SK-N-SH (cell line): ENCODE data around the gene PCDHA9. TPM values are rescaled to one million over a fixed set of nuclear protein-coding genes. Genes with fewer than 3 reads are reported as not detected.
"Not testable (repeated sequence)": the region's sequence is repeated elsewhere in the genome, so short reads cannot be mapped to it uniquely, and the experiment has no call there.

Experiments
- CTCF ChIA-PET: fragments of 300-600, 350-600 bp; formaldehyde crosslinking; extraction: SDS; loops from one replicate; lab custom pipeline; 2021; lab: Yijun Ruan, JAX
- POLR2A ChIA-PET: fragments of 350-600 bp; sonication (Branson Sonifier 250); formaldehyde crosslinking; extraction: SDS; loops from one replicate; lab custom pipeline; 2020; ENCODE audit warnings: antibody characterized with exemption, inconsistent platforms; lab: Yijun Ruan, JAX
- DNase-seq: peaks from one replicate; pipeline ENCODE4 v3.0.0; 2012
- H2AFZ ChIP-seq: fragments of 200-600 bp; sonication (generic); 2 replicates; pipeline ENCODE4 v1.8.1; 2016; ENCODE audit warnings: antibody characterized with exemption, mild to moderate bottlenecking, low read depth
- H3F3A ChIP-seq: fragments of 200-600 bp; sonication (generic); replicated peaks from 2 replicates; pipeline ENCODE3; 2016; ENCODE audit warnings: antibody characterized with exemption, mild to moderate bottlenecking; ENCODE audit not compliant: insufficient read depth
- H3K27ac ChIP-seq, 2 experiments: fragments of 200-500 bp in 1 of 2; fragments of 200-600 bp in 1 of 2; sonication (Bioruptor generic) in 1 of 2; sonication (generic), shearing (Covaris generic) in 1 of 2; 2 replicates each; pipeline versions ENCODE4 v1.5.1 to v1.6.1; 2014 to 2016; ENCODE audit warnings: low read depth in 2 of 2, inconsistent platforms in 1 of 2, low read length in 1 of 2, mild to moderate bottlenecking in 1 of 2, mixed read lengths in 1 of 2
- H3K27me3 ChIP-seq: fragments of 200-600 bp; sonication (generic), shearing (Covaris generic); 2 replicates; pipeline ENCODE4 v1.6.1; 2016; ENCODE audit warnings: mixed run types; ENCODE audit not compliant: insufficient read depth
- H3K36me3 ChIP-seq, 2 experiments: fragments of 200-500 bp in 1 of 2; fragments of 200-600 bp in 1 of 2; sonication (Bioruptor generic) in 1 of 2; sonication (generic) in 1 of 2; replicated peaks in 1 of 2; 2 replicates each; pipeline versions ENCODE3 to v1.5.1; 2014 to 2016; ENCODE audit warnings: low read length in 1 of 2, mild to moderate bottlenecking in 1 of 2; ENCODE audit not compliant: insufficient read depth in 2 of 2, control insufficient read depth in 1 of 2
- H3K4me1 ChIP-seq, 2 experiments: fragments of 200-500 bp in 1 of 2; fragments of 200-600 bp in 1 of 2; sonication (Bioruptor generic) in 1 of 2; sonication (generic), shearing (Covaris generic) in 1 of 2; 2 replicates each; pipeline versions ENCODE4 v1.5.1 to v1.6.1; 2014 to 2016; ENCODE audit warnings: low read depth in 1 of 2, low read length in 1 of 2, mixed run types in 1 of 2; ENCODE audit not compliant: insufficient read depth in 2 of 2, control insufficient read depth in 1 of 2
- H3K4me2 ChIP-seq: fragments of 200-600 bp; sonication (generic), shearing (Covaris generic); 2 replicates; pipeline ENCODE4 v1.6.1; 2017; ENCODE audit warnings: mixed run types
- H3K4me3 ChIP-seq, 2 experiments: fragments of 200-500 bp in 1 of 2; fragments of 200-600 bp in 1 of 2; sonication (Bioruptor generic) in 1 of 2; sonication (generic), shearing (Covaris generic) in 1 of 2; 2 replicates each; pipeline versions ENCODE4 v1.5.1 to v1.8.1; 2014 to 2016; ENCODE audit warnings: low read depth in 2 of 2, inconsistent platforms in 1 of 2, low read length in 1 of 2, mild to moderate bottlenecking in 1 of 2, mixed read lengths in 1 of 2, moderate library complexity in 1 of 2
- H3K79me2 ChIP-seq: fragments of 200-600 bp; sonication (generic); 2 replicates; pipeline ENCODE4 v1.8.1; 2017; ENCODE audit warnings: mild to moderate bottlenecking; ENCODE audit not compliant: insufficient read depth
- H3K9ac ChIP-seq: fragments of 200-600 bp; sonication (generic); 2 replicates; pipeline ENCODE4 v1.6.1; 2017; ENCODE audit warnings: mixed run types
- H3K9me2 ChIP-seq: fragments of 200-600 bp; sonication (generic); 2 replicates; pipeline ENCODE4 v1.6.1; 2017; ENCODE audit warnings: mixed run types
- H3K9me3 ChIP-seq: fragments of 200-600 bp; sonication (generic); 2 replicates; pipeline ENCODE4 v1.6.1; 2017; ENCODE audit warnings: mixed run types, mild to moderate bottlenecking, moderate library complexity
- H4K20me1 ChIP-seq: fragments of 200-600 bp; sonication (generic); 2 replicates; pipeline ENCODE4 v1.6.1; 2017; ENCODE audit warnings: mild to moderate bottlenecking, mixed run types; ENCODE audit not compliant: insufficient read depth
- ELF1 ChIP-seq: IDR thresholded peaks from 2 replicates; pipeline ENCODE4 v1.4.0; 2012
- GATA2 ChIP-seq: sonication (generic); formaldehyde crosslinking; IDR thresholded peaks from 2 replicates; pipeline ENCODE4 v1.5.0; 2020; ENCODE audit warnings: mild to moderate bottlenecking, missing genetic modification reagents
- JUND ChIP-seq: IDR thresholded peaks from 2 replicates; pipeline ENCODE4 v1.4.0; 2012
- NFIC ChIP-seq: IDR thresholded peaks from 2 replicates; pipeline ENCODE4 v1.4.0; 2012; ENCODE audit warnings: borderline replicate concordance
- NRF1 ChIP-seq: IDR thresholded peaks from 2 replicates; pipeline ENCODE4 v1.6.1; 2012; ENCODE audit warnings: low read depth, mild to moderate bottlenecking, low read length
- SIN3A ChIP-seq: IDR thresholded peaks from 2 replicates; pipeline ENCODE4 v1.6.1; 2012; ENCODE audit warnings: low read depth, mild to moderate bottlenecking, low read length, moderate library complexity, borderline replicate concordance
- TCF12 ChIP-seq: IDR thresholded peaks from 2 replicates; pipeline ENCODE4 v1.4.0; 2012
- WGBS: methylation state at CpG from one replicate; pipeline ENCODE4 v1.1.6; 2017; ENCODE audit warnings: low lambda C conversion rate; 5-methylcytosine and 5-hydroxymethylcytosine counted together
- polyA plus RNA-seq, 3 experiments: library from polyadenylated mRNA; depleted of rRNA; stranded (reverse); fragments of >200 nt; gene quantifications; 2 replicates each; pipeline ENCODE4 v1.2.3, GENCODE V29; 2012
- TF ChIP-seq, protein P1 (sequence below): fragments of 150-350 bp; IDR thresholded peaks from 2 replicates; pipeline ENCODE4 v1.6.1; 2016; ENCODE audit warnings: mild to moderate bottlenecking, low read depth, low read length
- TF ChIP-seq, protein P2 (sequence below): IDR thresholded peaks from 2 replicates; pipeline ENCODE4 v1.4.0; 2012; ENCODE audit warnings: low read depth, borderline replicate concordance

The PCDHA9 gene, protein sequence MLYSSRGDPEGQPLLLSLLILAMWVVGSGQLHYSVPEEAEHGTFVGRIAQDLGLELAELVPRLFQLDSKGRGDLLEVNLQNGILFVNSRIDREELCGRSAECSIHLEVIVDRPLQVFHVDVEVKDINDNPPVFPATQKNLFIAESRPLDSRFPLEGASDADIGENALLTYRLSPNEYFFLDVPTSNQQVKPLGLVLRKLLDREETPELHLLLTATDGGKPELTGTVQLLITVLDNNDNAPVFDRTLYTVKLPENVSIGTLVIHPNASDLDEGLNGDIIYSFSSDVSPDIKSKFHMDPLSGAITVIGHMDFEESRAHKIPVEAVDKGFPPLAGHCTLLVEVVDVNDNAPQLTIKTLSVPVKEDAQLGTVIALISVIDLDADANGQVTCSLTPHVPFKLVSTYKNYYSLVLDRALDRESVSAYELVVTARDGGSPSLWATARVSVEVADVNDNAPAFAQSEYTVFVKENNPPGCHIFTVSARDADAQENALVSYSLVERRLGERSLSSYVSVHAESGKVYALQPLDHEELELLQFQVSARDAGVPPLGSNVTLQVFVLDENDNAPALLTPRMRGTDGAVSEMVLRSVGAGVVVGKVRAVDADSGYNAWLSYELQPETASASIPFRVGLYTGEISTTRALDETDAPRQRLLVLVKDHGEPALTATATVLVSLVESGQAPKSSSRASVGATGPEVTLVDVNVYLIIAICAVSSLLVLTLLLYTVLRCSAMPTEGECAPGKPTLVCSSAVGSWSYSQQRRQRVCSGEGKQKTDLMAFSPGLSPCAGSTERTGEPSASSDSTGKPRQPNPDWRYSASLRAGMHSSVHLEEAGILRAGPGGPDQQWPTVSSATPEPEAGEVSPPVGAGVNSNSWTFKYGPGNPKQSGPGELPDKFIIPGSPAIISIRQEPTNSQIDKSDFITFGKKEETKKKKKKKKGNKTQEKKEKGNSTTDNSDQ
- polyA plus RNA-seq (2012; rRNA removed) = 0.02 TPM in 2 replicates
- under 0.01 TPM in 1 of 2 replicates, not detected in the other for polyA plus RNA-seq (2012; cell fraction: cytosol; rRNA removed)
- polyA plus RNA-seq (2012; cell fraction: nucleus; rRNA removed) = 0.10 and 0.12 TPM in 2 replicates

DNA sequence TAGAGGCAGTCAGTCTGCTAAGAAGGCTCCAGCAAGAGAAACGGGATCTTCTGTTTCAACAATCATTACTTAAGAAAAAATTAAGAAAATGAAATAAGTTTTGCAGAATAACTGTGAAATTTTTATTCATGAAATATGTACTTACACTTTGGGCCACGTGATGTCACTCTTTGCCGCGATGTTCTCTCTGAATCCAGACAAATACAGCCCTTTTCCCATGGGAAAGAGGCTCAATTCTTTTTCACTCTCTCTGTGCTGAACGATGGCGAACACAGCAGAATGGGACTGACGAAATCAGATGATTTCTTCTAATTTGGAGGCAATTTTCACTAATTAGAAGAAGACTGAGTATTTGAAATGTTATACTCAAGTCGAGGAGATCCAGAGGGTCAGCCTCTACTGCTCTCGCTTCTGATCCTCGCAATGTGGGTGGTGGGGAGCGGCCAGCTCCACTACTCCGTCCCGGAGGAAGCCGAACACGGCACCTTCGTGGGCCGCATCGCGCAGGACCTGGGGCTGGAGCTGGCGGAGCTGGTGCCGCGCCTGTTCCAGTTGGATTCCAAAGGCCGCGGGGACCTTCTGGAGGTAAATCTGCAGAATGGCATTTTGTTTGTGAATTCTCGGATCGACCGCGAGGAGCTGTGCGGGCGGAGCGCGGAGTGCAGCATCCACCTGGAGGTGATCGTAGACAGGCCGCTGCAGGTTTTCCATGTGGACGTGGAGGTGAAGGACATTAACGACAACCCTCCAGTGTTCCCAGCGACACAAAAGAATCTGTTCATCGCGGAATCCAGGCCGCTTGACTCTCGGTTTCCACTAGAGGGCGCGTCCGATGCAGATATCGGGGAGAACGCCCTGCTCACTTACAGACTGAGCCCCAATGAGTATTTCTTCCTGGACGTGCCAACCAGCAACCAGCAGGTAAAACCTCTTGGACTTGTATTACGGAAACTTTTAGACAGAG is at the start of gene PCDHA9:
Gene PCDHA9, plus strand, starts transcription at position 244 of the 964 bp plus-strand sequence. Its CDS starts 114 bp downstream, at position 358.
- H3K4me3 ChIP-seq, H3F3A ChIP-seq, POLR2A ChIA-PET, H3K27me3 ChIP-seq, H3K4me1 ChIP-seq, H2AFZ ChIP-seq, H4K20me1 ChIP-seq, H3K27ac ChIP-seq, H3K36me3 ChIP-seq, DNase-seq, H3K9me2 ChIP-seq, H3K79me2 ChIP-seq, H3K9me3 ChIP-seq, H3K9ac ChIP-seq, H3K4me2 ChIP-seq, CTCF ChIA-PET: not testable (repeated sequence)
- WGBS = 75% methylated on average over 33 of the region's 48 CpGs

DNA sequence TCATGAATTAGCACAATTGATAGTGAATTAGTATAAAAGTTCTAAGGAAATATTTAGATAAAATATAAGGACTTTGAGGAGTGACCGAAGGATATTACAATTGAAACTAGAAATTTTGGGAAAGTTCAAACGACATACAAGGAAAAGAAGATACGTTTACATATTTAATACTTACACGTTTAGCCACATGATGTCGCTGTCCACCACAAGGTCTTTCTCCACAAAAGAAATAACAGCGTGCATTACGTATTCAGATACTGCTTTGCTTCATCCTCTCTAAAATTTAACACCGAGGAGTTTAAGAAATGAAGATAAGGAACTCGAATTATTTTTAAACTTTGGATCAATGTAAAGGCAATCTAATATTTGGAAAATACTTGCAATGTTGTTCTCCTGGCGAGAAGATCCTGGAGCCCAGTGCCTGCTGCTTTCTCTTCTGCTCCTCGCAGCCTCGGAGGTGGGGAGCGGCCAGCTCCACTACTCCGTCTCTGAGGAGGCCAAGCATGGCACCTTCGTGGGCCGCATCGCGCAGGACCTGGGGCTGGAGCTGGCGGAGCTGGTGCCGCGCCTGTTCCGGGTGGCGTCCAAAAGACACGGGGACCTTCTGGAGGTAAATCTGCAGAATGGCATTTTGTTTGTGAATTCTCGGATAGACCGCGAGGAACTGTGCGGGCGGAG is 47.2 kb upstream of the PCDHA9 start, which contains the start of gene PCDHA3:
Gene PCDHA3, plus strand, starts transcription at position 242 of the 678 bp plus-strand sequence.
- ChIA-PET POLR2A (no interaction called here), CTCF (no interaction called here)
- Histone ChIP-seq H4K20me1 (no peaks in the 10 kb centered on the region), H2AFZ (no peak within 1 kb of the TSS), H3F3A (no peaks in the 10 kb centered on the region), H3K9ac (no peak within 1 kb of the TSS), H3K79me2 (no peaks in the 10 kb centered on the region), H3K9me2 (no peaks in the 10 kb centered on the region), H3K4me2 (no peak within 1 kb of the TSS), H3K4me3 (no peak within 1 kb of the TSS; a peak in 1 of 4 replicates), H3K27ac (no peak within 1 kb of the TSS), H3K9me3 (peaks cover 19% of the 10 kb centered on the region; the same call in 1 of the 2 replicates), H3K4me1 (no peaks in the 10 kb centered on the region; a peak in 1 of 4 replicates), H3K27me3 (no peaks in the 10 kb centered on the region), H3K36me3 (no peaks in the 10 kb centered on the region)
- no peak for DNase-seq
- TF ChIP-seq JUND (no peak), SIN3A (no peak), NRF1 (no peak), TCF12 (no peak), GATA2 (CRISPR knock-in tag) (no peak), ELF1 (no peak), NFIC (no peak)
- TF ChIP-seq, protein P1, sequence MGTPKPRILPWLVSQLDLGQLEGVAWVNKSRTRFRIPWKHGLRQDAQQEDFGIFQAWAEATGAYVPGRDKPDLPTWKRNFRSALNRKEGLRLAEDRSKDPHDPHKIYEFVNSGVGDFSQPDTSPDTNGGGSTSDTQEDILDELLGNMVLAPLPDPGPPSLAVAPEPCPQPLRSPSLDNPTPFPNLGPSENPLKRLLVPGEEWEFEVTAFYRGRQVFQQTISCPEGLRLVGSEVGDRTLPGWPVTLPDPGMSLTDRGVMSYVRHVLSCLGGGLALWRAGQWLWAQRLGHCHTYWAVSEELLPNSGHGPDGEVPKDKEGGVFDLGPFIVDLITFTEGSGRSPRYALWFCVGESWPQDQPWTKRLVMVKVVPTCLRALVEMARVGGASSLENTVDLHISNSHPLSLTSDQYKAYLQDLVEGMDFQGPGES = no peak
- TF ChIP-seq, protein P2, sequence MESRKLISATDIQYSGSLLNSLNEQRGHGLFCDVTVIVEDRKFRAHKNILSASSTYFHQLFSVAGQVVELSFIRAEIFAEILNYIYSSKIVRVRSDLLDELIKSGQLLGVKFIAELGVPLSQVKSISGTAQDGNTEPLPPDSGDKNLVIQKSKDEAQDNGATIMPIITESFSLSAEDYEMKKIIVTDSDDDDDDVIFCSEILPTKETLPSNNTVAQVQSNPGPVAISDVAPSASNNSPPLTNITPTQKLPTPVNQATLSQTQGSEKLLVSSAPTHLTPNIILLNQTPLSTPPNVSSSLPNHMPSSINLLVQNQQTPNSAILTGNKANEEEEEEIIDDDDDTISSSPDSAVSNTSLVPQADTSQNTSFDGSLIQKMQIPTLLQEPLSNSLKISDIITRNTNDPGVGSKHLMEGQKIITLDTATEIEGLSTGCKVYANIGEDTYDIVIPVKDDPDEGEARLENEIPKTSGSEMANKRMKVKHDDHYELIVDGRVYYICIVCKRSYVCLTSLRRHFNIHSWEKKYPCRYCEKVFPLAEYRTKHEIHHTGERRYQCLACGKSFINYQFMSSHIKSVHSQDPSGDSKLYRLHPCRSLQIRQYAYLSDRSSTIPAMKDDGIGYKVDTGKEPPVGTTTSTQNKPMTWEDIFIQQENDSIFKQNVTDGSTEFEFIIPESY = no peak
- 56% methylated on average over 27 of the region's 29 CpGs for WGBS
